Fibroblast of lung (primary cell): Measurements from ENCODE around the gene TAF9.

Experiments
- EZH2 ChIP-seq: IDR thresholded peaks from 2 replicates; pipeline ENCODE4 v1.5.1; 2012; ENCODE audit warnings: low read length, control low read depth, mild to moderate bottlenecking; ENCODE audit errors: missing control alignments
- TF ChIP-seq, protein P1 (sequence below), 2 donors: IDR thresholded peaks in 1 of 2; conservative IDR thresholded peaks in 1 of 2; 1 replicate in 1 of 2; 2 replicates in 1 of 2; pipeline ENCODE4 v1.5.1; 2011 to 2012; ENCODE audit warnings: low read length in 2 of 2, control low read depth in 1 of 2, inconsistent platforms in 1 of 2, low read depth in 1 of 2, mild to moderate bottlenecking in 1 of 2

DNA sequence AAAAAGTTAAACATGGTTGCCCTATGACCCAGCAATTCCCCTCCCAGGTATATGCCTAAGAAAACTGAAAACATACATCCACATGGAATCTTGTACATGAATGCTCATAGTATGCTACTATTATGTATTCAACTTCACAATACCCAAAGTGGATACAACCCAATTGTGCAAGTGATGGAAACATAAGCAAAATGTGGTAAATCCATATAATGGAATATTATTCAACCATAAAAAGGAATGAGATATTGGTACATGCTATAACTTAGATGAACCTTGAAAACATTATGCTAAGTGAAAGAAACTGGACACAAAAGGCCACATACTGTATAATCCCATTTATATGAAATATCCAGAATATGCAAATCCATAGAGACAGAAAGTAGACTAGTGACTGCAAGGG, 18.7 kb downstream of the TAF9 start:
- TF ChIP-seq, protein P1, sequence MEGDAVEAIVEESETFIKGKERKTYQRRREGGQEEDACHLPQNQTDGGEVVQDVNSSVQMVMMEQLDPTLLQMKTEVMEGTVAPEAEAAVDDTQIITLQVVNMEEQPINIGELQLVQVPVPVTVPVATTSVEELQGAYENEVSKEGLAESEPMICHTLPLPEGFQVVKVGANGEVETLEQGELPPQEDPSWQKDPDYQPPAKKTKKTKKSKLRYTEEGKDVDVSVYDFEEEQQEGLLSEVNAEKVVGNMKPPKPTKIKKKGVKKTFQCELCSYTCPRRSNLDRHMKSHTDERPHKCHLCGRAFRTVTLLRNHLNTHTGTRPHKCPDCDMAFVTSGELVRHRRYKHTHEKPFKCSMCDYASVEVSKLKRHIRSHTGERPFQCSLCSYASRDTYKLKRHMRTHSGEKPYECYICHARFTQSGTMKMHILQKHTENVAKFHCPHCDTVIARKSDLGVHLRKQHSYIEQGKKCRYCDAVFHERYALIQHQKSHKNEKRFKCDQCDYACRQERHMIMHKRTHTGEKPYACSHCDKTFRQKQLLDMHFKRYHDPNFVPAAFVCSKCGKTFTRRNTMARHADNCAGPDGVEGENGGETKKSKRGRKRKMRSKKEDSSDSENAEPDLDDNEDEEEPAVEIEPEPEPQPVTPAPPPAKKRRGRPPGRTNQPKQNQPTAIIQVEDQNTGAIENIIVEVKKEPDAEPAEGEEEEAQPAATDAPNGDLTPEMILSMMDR (conservative IDR thresholded peaks at IDR 0.05 in 1 of 2, IDR thresholded peaks at IDR 0.05 in 1 of 2; ENCODE audit: low read depth in 1 of 2, low read length in 2 of 2), result no peak
- TF ChIP-seq EZH2, result no peak
